ENCODE measurements around the gene GINS3. TPM values are rescaled to one million over a fixed set of nuclear protein-coding genes. Genes with fewer than 3 reads are reported as not detected.
"Not testable (repeated sequence)": the region's sequence is repeated elsewhere in the genome, so short reads cannot be mapped to it uniquely, and the experiment has no call there.

The GINS3 gene
- total and polyA plus RNA-seq, 10 donors = 3.3 to 9.4 (median 6.5) TPM

DNA sequence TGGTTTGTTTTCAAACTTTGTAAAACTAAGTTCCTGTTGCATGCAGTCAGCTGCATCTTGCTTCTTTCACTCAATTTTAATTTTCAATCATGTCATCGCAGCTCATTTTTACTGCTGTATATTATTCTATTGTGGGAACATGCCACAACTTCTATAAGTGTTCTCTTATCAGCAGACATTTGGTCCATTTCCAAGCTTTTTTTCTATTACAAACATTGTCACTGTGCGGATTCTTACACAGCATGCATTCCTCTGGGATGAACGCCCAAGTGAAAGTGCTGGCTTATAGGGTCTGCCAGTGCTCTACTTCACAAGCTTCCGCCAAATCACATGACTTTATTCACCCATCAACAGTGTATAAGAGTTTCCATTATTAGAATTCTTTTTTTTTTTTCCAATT is 22.7 kb downstream of the GINS3 start:
- no peak for TF ChIP-seq POLR2A (IDR thresholded peaks at IDR 0.05)
- TF ChIP-seq POLR2AphosphoS5 (IDR thresholded peaks at IDR 0.05) = no peak
- no peak for TF ChIP-seq CTCF (IDR thresholded peaks at IDR 0.05 in 8 of 11, conservative IDR thresholded peaks at IDR 0.05 in 3 of 11)
- DNase-seq = no peak
- peaks cover 0 to 13% (median 0%) of the 10 kb centered on the region in 7 donors for H3K27me3 ChIP-seq (replicated peaks in 1 of 7)
- H3K36me3 ChIP-seq = no peaks in the 10 kb centered on the region
- intact Hi-C loops (cut with DNase I; ENCODE audit: low total_unique reads) = no loop called here
- no peak overlapping the region for H3K4me3 ChIP-seq
- H3K27ac ChIP-seq = no peak overlapping the region
- no peaks in the 10 kb centered on the region for H3K4me1 ChIP-seq
- WGBS, 5 donors = 82 to 89% (median 87%) methylated on average over 4 of the region's 4 CpGs
- H3K9me3 ChIP-seq = no peaks in the 10 kb centered on the region

DNA sequence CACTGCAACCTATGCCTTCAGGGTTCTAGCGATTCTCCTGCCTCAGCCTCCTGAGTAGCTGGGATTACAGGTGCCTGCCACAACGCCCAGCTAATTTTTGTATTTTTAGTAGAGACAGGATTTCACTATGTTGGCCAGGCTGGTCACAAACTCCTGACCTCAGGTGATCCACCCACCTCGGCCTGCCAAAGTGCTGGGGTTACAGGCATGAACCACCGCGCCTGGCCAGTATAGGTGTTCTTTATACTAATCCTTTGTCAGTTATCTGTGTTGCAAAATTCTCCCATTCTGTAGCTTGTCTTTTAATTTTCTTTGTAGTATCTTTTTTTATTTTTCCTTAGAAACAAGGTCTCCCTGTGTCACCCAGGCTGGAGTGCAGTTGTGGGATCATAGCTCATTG is 23.7 kb downstream of the GINS3 start:
- H3K4me1 ChIP-seq; intact Hi-C loops (cut with DNase I; ENCODE audit: low total_unique reads); H3K9me3 ChIP-seq; DNase-seq; H3K4me3 ChIP-seq; H3K36me3 ChIP-seq; H3K27ac ChIP-seq: not testable (repeated sequence)
- peaks cover 0 to 20% (median 0%) of the 10 kb centered on the region in 7 donors for H3K27me3 ChIP-seq (replicated peaks in 1 of 7)
- WGBS, 5 donors = 84 to 95% (median 91%) methylated on average over 5 of the region's 5 CpGs

DNA sequence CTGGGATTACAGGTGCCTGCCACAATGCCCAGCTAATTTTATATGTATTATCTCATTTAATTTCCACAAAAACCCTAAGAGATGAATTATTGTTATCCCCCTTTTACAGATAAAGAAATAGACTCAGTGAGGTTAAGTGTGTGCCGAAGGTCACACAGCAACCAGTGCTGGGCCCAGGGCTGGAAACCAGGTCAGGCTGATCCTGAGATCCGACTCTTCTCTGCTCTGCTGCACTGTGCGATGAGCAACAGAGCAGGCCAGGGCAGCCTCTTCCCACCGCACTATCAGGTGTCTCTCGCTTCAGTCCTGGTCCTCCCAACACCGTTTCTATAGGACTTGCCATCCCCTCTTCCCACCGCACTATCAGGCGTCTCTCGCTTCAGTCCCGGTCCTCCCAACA is 24.8 kb downstream of the GINS3 start:
- intact Hi-C loops (cut with DNase I; ENCODE audit: low total_unique reads) = no loop called here
- Histone ChIP-seq H3K4me3 (no peak overlapping the region), H3K27me3 (replicated peaks in 1 of 7) (peaks cover 0 to 20% (median 0%) of the 10 kb centered on the region in 7 donors), H3K27ac (no peak overlapping the region), H3K36me3 (no peaks in the 10 kb centered on the region), H3K9me3 (no peaks in the 10 kb centered on the region), H3K4me1 (no peaks in the 10 kb centered on the region)
- TF ChIP-seq POLR2A (IDR thresholded peaks at IDR 0.05) (no peak), POLR2AphosphoS5 (IDR thresholded peaks at IDR 0.05) (no peak), CTCF (IDR thresholded peaks at IDR 0.05 in 8 of 11, conservative IDR thresholded peaks at IDR 0.05 in 3 of 11) (no peak)
- DNase-seq = no peak
- WGBS, 5 donors = 92 to 96% (median 93%) methylated on average over 10 of the region's 10 CpGs

DNA sequence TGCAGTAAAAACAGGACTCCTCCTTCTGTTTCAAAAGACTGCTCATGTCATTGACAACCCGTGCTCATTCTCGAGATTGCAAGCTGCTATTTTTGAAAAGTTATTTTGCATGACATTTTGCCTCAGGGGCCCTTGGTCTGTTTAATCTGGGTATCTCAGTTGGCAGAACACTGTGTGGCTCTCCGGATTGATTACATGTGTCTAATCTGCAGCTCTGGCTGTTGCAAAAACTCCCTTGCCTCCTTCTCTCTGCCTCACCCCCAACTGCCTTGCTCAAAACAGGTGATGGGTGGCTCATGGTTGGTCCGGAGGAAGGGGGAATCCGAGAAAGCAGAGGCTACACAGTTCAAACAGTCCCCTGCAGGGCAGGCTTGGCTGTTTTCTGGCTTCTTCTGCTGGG is 25.3 kb downstream of the GINS3 start:
- no peak for DNase-seq
- intact Hi-C loops (cut with DNase I; ENCODE audit: low total_unique reads) = no loop called here
- no peaks in the 10 kb centered on the region for H3K4me1 ChIP-seq
- WGBS, 5 donors = 62 to 70% (median 67%) methylated on average over 5 of the region's 5 CpGs
- H3K36me3 ChIP-seq = no peaks in the 10 kb centered on the region
- no peaks in the 10 kb centered on the region for H3K9me3 ChIP-seq
- peak overlapping the region in 3 of 8 donors; percentile 14 to 34 (median 18) for H3K27ac ChIP-seq
- H3K4me3 ChIP-seq = no peak overlapping the region
- TF ChIP-seq POLR2A (IDR thresholded peaks at IDR 0.05) (no peak), CTCF (IDR thresholded peaks at IDR 0.05 in 8 of 11, conservative IDR thresholded peaks at IDR 0.05 in 3 of 11) (no peak), POLR2AphosphoS5 (IDR thresholded peaks at IDR 0.05) (no peak)
- H3K27me3 ChIP-seq (replicated peaks in 1 of 7) = peaks cover 0 to 20% (median 0%) of the 10 kb centered on the region in 7 donors

GRCh38 chr16:58418026-58418425 is 25.8 kb downstream of the GINS3 start:
- intact Hi-C loops (cut with DNase I; ENCODE audit: low total_unique reads) = no loop called here
- no peak overlapping the region for H3K4me3 ChIP-seq
- no peak for DNase-seq
- WGBS, 5 donors = 85 to 91% (median 87%) methylated on average over 7 of the region's 7 CpGs
- no peaks in the 10 kb centered on the region for H3K36me3 ChIP-seq
- no peak for TF ChIP-seq POLR2AphosphoS5 (IDR thresholded peaks at IDR 0.05)
- no peak for TF ChIP-seq POLR2A (IDR thresholded peaks at IDR 0.05)
- no peak for TF ChIP-seq CTCF (IDR thresholded peaks at IDR 0.05 in 8 of 11, conservative IDR thresholded peaks at IDR 0.05 in 3 of 11)
- H3K27me3 ChIP-seq (replicated peaks in 1 of 7) = peaks cover 0 to 20% (median 0%) of the 10 kb centered on the region in 7 donors
- H3K27ac ChIP-seq = peak overlapping the region in 3 of 8 donors; percentile 14 to 34 (median 18)
- H3K9me3 ChIP-seq = no peaks in the 10 kb centered on the region
- no peaks in the 10 kb centered on the region for H3K4me1 ChIP-seq

Data from spleen (tissue), 11 donors.